HG03280 (cell line): ENCODE results near the gene FAM83C.

ENCODE experiments used
- ATAC-seq: cut with Tn5 transposase; IDR thresholded peaks from one replicate; pipeline ENCODE4 v1.9.1; 2021; ENCODE audit warnings: mild to moderate bottlenecking, moderate library complexity; ENCODE audit not compliant: unreplicated experiment

Gene FAM83C

GRCh38 chr20:35291654-35292503 is at the start of gene FAM83C:
TSS of gene FAM83C (minus strand) at chr20:35292425. CDS start at chr20:35292304, 121 bp downstream.
- ATAC-seq: no peak

- ATAC-seq: no peak
These were observed 49.3 kb upstream of the FAM83C start for GRCh38 chr20:35341366-35342028.

- no peak for ATAC-seq
These were observed 48.2 kb upstream of the FAM83C start for GRCh38 chr20:35340436-35340835.

GRCh38 chr20:35339636-35340035 is 47.4 kb upstream of the FAM83C start:
- no peak for ATAC-seq

GRCh38 chr20:35339007-35339406 is 46.8 kb upstream of the FAM83C start:
- no peak for ATAC-seq

GRCh38 chr20:35334311-35335101 is 42.3 kb upstream of the FAM83C start:
- ATAC-seq: no peak

GRCh38 chr20:35333606-35334005 is 41.4 kb upstream of the FAM83C start:
- no peak for ATAC-seq

- ATAC-seq: no peak
These were observed 40.4 kb upstream of the FAM83C start for GRCh38 chr20:35332540-35333200.

- ATAC-seq: no peak
These were observed 37.4 kb upstream of the FAM83C start for GRCh38 chr20:35329435-35330139.

- ATAC-seq: no peak
These were observed 36.5 kb upstream of the FAM83C start for GRCh38 chr20:35328689-35329088.

GRCh38 chr20:35328095-35328685 is 36.0 kb upstream of the FAM83C start:
- ATAC-seq: no peak

GRCh38 chr20:35327074-35327976 is 35.1 kb upstream of the FAM83C start:
- no peak for ATAC-seq

GRCh38 chr20:35326740-35327073 is 34.5 kb upstream of the FAM83C start:
- ATAC-seq: no peak

GRCh38 chr20:35326021-35326739 is 34.0 kb upstream of the FAM83C start:
- no peak for ATAC-seq

- no peak for ATAC-seq
These were observed 33.2 kb upstream of the FAM83C start for GRCh38 chr20:35325401-35325800.

- ATAC-seq: no peak
These were observed 28.3 kb upstream of the FAM83C start for GRCh38 chr20:35320396-35321126.

- no peak for ATAC-seq
These were observed 27.6 kb upstream of the FAM83C start for GRCh38 chr20:35319871-35320197.
